Measurements from ENCODE around the gene STK26. TPM values are rescaled to one million over a fixed set of nuclear protein-coding genes. Genes with fewer than 3 reads are reported as not detected.
"Not testable (repeated sequence)": the region's sequence is repeated elsewhere in the genome, so short reads cannot be mapped to it uniquely, and the experiment has no call there.

The STK26 gene
- total RNA-seq, 4 donors from 2014 or later = 4.9 to 7.5 (median 5.6) TPM

- Histone ChIP-seq H3K27ac (no peak overlapping the region), H3K4me1 (no peaks in the 10 kb centered on the region), H3K27me3 (peaks cover 8% of the 10 kb centered on the region), H3K36me3 (no peaks in the 10 kb centered on the region), H3K4me3 (replicated peaks in 1 of 3) (no peak overlapping the region), H3K9me3 (no peaks in the 10 kb centered on the region)
- no peak for DNase-seq
- WGBS, 2 donors = 36 to 44% methylated on average over 5 of the region's 5 CpGs
- intact Hi-C loops (cut with DNase I) = no loop called here
- no peak for TF ChIP-seq CTCF (IDR thresholded peaks at IDR 0.05)
- no peak for TF ChIP-seq POLR2A (IDR thresholded peaks at IDR 0.05)
Observed at GRCh38 chrX:131987252-131987651, 35.9 kb upstream of the STK26 start.

- H3K9me3 ChIP-seq = no peaks in the 10 kb centered on the region
- H3K27me3 ChIP-seq = peaks cover 8% of the 10 kb centered on the region
- no peak for DNase-seq
- no peak for TF ChIP-seq CTCF (IDR thresholded peaks at IDR 0.05)
- TF ChIP-seq POLR2A (IDR thresholded peaks at IDR 0.05) = no peak
- H3K4me1 ChIP-seq = no peaks in the 10 kb centered on the region
- no peak overlapping the region for H3K27ac ChIP-seq
- intact Hi-C loops (cut with DNase I) = no loop called here
- no peaks in the 10 kb centered on the region for H3K36me3 ChIP-seq
- H3K4me3 ChIP-seq (replicated peaks in 1 of 3) = no peak overlapping the region
Observed at GRCh38 chrX:131988236-131988635, 34.9 kb upstream of the STK26 start.

- Histone ChIP-seq H3K27me3 (no peaks in the 10 kb centered on the region), H3K36me3 (no peaks in the 10 kb centered on the region), H3K27ac (no peak overlapping the region), H3K4me3 (replicated peaks in 1 of 3) (no peak overlapping the region), H3K9me3 (no peaks in the 10 kb centered on the region), H3K4me1 (no peaks in the 10 kb centered on the region)
- intact Hi-C loops (cut with DNase I) = no loop called here
- no peak for TF ChIP-seq CTCF (IDR thresholded peaks at IDR 0.05)
- no peak for TF ChIP-seq POLR2A (IDR thresholded peaks at IDR 0.05)
- DNase-seq = no peak
- 48 to 67% methylated on average over 3 of the region's 3 CpGs for WGBS, 2 donors
Observed at GRCh38 chrX:132001127-132001526, 22.0 kb upstream of the STK26 start.

GRCh38 chrX:132004728-132005127, 18.4 kb upstream of the STK26 start:
- WGBS, 2 donors = 76% methylated on average over 4 of the region's 4 CpGs
- intact Hi-C loops (cut with DNase I) = no loop called here
- Histone ChIP-seq H3K36me3 (no peaks in the 10 kb centered on the region), H3K9me3 (no peaks in the 10 kb centered on the region), H3K27ac (no peak overlapping the region), H3K4me1 (no peaks in the 10 kb centered on the region), H3K4me3 (replicated peaks in 1 of 3) (no peak overlapping the region), H3K27me3 (no peaks in the 10 kb centered on the region)
- TF ChIP-seq CTCF (IDR thresholded peaks at IDR 0.05) (no peak), POLR2A (IDR thresholded peaks at IDR 0.05) (no peak)
- no peak for DNase-seq

GRCh38 chrX:132009350-132009749, 13.8 kb upstream of the STK26 start:
- Histone ChIP-seq H3K27ac (no peak overlapping the region), H3K27me3 (no peaks in the 10 kb centered on the region), H3K9me3 (no peaks in the 10 kb centered on the region), H3K4me1 (no peaks in the 10 kb centered on the region), H3K4me3 (replicated peaks in 1 of 3) (no peak overlapping the region), H3K36me3 (no peaks in the 10 kb centered on the region)
- no peak for DNase-seq
- TF ChIP-seq CTCF (IDR thresholded peaks at IDR 0.05) = no peak
- no peak for TF ChIP-seq POLR2A (IDR thresholded peaks at IDR 0.05)
- intact Hi-C loops (cut with DNase I) = no loop called here
- 91 to 95% methylated on average over 3 of the region's 3 CpGs for WGBS, 2 donors

- H3K4me1 ChIP-seq; intact Hi-C loops (cut with DNase I); H3K36me3 ChIP-seq; H3K27me3 ChIP-seq; H3K27ac ChIP-seq; H3K4me3 ChIP-seq (replicated peaks in 1 of 3); DNase-seq; H3K9me3 ChIP-seq: not testable (repeated sequence)
- 100% methylated on average over 2 of the region's 2 CpGs for WGBS, 2 donors
Observed at GRCh38 chrX:132010213-132010612, 12.9 kb upstream of the STK26 start.
